Mesendoderm (in vitro differentiated cells): ENCODE measurements around the gene RNU1-4.
"Not testable (repeated sequence)": the region's sequence is repeated elsewhere in the genome, so short reads cannot be mapped to it uniquely, and the experiment has no call there.

Experiments used
- DNase-seq: peaks from one replicate; pipeline ENCODE4 v3.0.0; 2013
- H2AK5ac ChIP-seq: 2 replicates; pipeline ENCODE4 v1.6.1; 2013; ENCODE audit warnings: low read length, inconsistent platforms
- H2BK120ac ChIP-seq: 2 replicates; pipeline ENCODE4 v1.6.1; 2013; ENCODE audit warnings: low read depth, mild to moderate bottlenecking, low read length, moderate library complexity, mixed read lengths
- H2BK15ac ChIP-seq: replicated peaks from 2 replicates; pipeline ENCODE4 v1.6.1; 2013; ENCODE audit warnings: low read depth, mild to moderate bottlenecking, moderate library complexity
- H2BK5ac ChIP-seq: 2 replicates; pipeline ENCODE4 v1.6.1; 2013; ENCODE audit warnings: low read length, inconsistent platforms
- H3K18ac ChIP-seq: 2 replicates; pipeline ENCODE4 v1.6.1; 2013; ENCODE audit warnings: mild to moderate bottlenecking, low read length, mixed read lengths
- H3K23ac ChIP-seq: one replicate; pipeline ENCODE4 v1.6.1; 2013; ENCODE audit warnings: low read length
- H3K27ac ChIP-seq: 2 replicates; pipeline ENCODE4 v1.5.1; 2013; ENCODE audit warnings: low read depth, mild to moderate bottlenecking, inconsistent platforms, low read length, moderate library complexity
- H3K27me3 ChIP-seq: 2 replicates; pipeline ENCODE4 v1.6.1; 2013; ENCODE audit warnings: low read length, control low read depth, mild to moderate bottlenecking, inconsistent platforms; ENCODE audit not compliant: insufficient read depth, poor library complexity
- H3K36me3 ChIP-seq: 2 replicates; pipeline ENCODE4 v1.6.1; 2013; ENCODE audit warnings: low read length, inconsistent platforms; ENCODE audit not compliant: control insufficient read depth, insufficient read depth
- H3K4ac ChIP-seq: one replicate; pipeline ENCODE4 v1.6.1; 2013; ENCODE audit warnings: low read depth, mild to moderate bottlenecking, low read length, moderate library complexity
- H3K4me1 ChIP-seq: 2 replicates; pipeline ENCODE4 v1.6.1; 2013; ENCODE audit warnings: low read depth, low read length, inconsistent platforms; ENCODE audit not compliant: control insufficient read depth
- H3K4me2 ChIP-seq: 2 replicates; pipeline ENCODE4 v1.6.1; 2013; ENCODE audit warnings: low read length
- H3K4me3 ChIP-seq: 2 replicates; pipeline ENCODE4 v1.5.1; 2013; ENCODE audit warnings: mild to moderate bottlenecking, low read length
- H3K56ac ChIP-seq: one replicate; pipeline ENCODE4 v1.6.1; 2013; ENCODE audit warnings: low read length
- H3K79me1 ChIP-seq: 2 replicates; pipeline ENCODE4 v1.6.1; 2013; ENCODE audit warnings: low read length, inconsistent platforms
- H3K79me2 ChIP-seq: 2 replicates; pipeline ENCODE4 v1.6.1; 2013; ENCODE audit warnings: mild to moderate bottlenecking, low read length; ENCODE audit not compliant: control insufficient read depth, insufficient read depth
- H3K9ac ChIP-seq: 2 replicates; pipeline ENCODE4 v1.6.1; 2013; ENCODE audit warnings: low read length, inconsistent platforms
- H4K5ac ChIP-seq: one replicate; pipeline ENCODE4 v1.6.1; 2013; ENCODE audit warnings: low read length
- H4K8ac ChIP-seq: one replicate; pipeline ENCODE4 v1.6.1; 2013; ENCODE audit warnings: low read depth, mild to moderate bottlenecking, control low read depth, low read length, moderate library complexity
- WGBS: extraction: QIAGEN DNeasy Blood & Tissue Kit; methylation state at CpG from one replicate; pipeline ENCODE4 v1.1.7; 2013; ENCODE audit warnings: low lambda C conversion rate, missing lambda C conversion rate; ENCODE audit not compliant: insufficient coverage; ENCODE audit errors: extremely low coverage; 5-methylcytosine and 5-hydroxymethylcytosine counted together

Gene RNU1-4

DNA sequence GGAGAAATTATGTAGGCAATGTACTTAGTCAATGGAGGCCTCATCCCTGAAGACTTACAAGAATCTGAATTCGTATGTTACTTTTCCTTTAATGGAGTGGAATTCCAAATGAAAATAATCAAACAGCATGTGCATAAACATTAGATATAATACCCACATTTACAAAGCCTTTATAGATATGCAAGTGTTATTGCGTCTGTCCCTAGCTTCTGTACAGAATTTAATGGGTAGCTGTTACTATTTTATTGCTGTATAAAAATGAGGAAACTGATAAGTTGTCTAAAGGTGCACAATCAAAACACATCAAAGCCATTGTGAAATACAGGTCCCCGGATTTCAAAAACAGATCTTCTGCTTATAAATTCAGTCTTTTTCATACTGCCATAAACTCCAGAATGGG lies 12.5 kb downstream of the RNU1-4 start:
- not testable (repeated sequence) for H3K27ac ChIP-seq, H3K4me3 ChIP-seq, H3K36me3 ChIP-seq, H3K4ac ChIP-seq, H2BK120ac ChIP-seq, H3K27me3 ChIP-seq, H3K56ac ChIP-seq, H4K5ac ChIP-seq, H3K9ac ChIP-seq, H2BK15ac ChIP-seq, H3K23ac ChIP-seq, H3K79me1 ChIP-seq, H2AK5ac ChIP-seq, H3K18ac ChIP-seq, H2BK5ac ChIP-seq, H3K4me1 ChIP-seq, DNase-seq, H3K4me2 ChIP-seq, H4K8ac ChIP-seq, H3K79me2 ChIP-seq
- WGBS: no CpG with 5 or more reads among the region's 3 CpGs

DNA sequence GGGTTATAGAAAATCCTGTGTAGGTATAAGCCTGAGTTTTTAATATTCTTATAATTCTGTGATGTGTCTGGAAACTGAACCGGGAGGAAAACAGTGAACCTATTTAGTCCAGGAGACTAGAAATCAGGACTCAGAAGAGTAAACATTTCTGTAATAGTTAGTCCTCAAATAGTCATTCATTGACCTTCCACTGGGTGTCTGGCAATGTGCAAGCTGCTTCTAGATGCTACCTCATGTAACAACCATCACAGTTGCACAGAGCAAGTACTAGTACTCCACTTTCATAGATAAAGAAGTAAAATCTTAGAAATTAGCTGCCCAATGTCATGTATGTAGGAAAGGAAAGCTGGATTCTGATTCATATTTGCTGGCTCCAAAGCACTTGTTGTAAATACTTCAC lies 15.1 kb downstream of the RNU1-4 start:
- not testable (repeated sequence) for H2BK120ac ChIP-seq, H3K9ac ChIP-seq, H3K27ac ChIP-seq, H3K4me1 ChIP-seq, H2BK15ac ChIP-seq, H4K5ac ChIP-seq, DNase-seq, H2AK5ac ChIP-seq, H3K36me3 ChIP-seq, H3K56ac ChIP-seq, H3K4ac ChIP-seq, H2BK5ac ChIP-seq, H3K79me2 ChIP-seq, H3K23ac ChIP-seq, H3K4me2 ChIP-seq, H3K4me3 ChIP-seq, H4K8ac ChIP-seq, H3K27me3 ChIP-seq, H3K18ac ChIP-seq, H3K79me1 ChIP-seq
- WGBS: no CpG with 5 or more reads among the region's 1 CpG

DNA sequence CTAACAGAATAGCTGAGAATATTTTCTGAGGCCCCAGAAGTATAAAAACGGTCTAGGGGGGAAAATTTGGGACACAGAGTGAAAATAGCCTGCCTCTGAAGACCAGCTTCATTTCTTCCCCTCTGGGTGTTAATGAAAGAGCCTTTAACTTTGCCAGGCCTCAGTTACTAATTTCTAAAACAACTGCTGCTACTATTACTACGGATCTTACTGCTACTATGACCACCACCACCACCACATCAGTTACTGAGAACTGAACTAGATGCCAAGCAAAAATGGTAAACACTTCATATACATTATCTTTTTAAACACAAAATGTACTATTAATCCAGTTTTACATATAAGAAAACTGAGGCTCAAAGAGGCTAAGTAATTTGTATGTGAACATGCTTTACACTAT lies 15.6 kb downstream of the RNU1-4 start:
- not testable (repeated sequence) for H4K8ac ChIP-seq, H3K27me3 ChIP-seq, H3K23ac ChIP-seq, H2AK5ac ChIP-seq, H3K4ac ChIP-seq, DNase-seq, H2BK5ac ChIP-seq, H3K27ac ChIP-seq, H2BK15ac ChIP-seq, H3K9ac ChIP-seq, H3K56ac ChIP-seq, H2BK120ac ChIP-seq, H3K79me1 ChIP-seq, H3K4me3 ChIP-seq, H3K4me2 ChIP-seq, H3K4me1 ChIP-seq, H3K79me2 ChIP-seq, H3K36me3 ChIP-seq, H4K5ac ChIP-seq, H3K18ac ChIP-seq
- no CpG with 5 or more reads among the region's 2 CpGs for WGBS

DNA sequence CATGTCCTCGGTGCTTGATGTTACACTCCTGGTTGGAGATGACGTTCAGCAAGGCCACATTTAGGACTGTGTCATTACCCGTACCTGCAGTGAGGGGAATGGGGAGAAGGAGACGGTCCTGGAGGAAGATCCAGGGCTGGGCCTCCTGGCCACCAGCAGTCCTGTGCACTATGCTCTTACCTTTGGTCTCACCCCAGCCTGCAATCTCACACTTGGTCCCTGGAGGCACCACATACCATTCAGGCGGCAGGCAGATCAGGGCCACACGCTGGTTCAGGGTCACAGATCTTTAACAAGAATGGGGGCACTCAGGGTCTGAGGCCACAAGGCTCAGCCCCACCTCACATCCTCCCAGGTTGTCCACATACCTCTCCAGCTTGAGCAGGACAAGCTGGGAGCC lies 17.3 kb downstream of the RNU1-4 start:
- H3K23ac ChIP-seq, DNase-seq, H3K79me2 ChIP-seq, H2BK5ac ChIP-seq, H2AK5ac ChIP-seq, H2BK120ac ChIP-seq, H4K8ac ChIP-seq, H2BK15ac ChIP-seq, H3K36me3 ChIP-seq, H3K4me1 ChIP-seq, H3K4me3 ChIP-seq, H3K27me3 ChIP-seq, H3K56ac ChIP-seq, H3K4me2 ChIP-seq, H3K4ac ChIP-seq, H3K27ac ChIP-seq, H4K5ac ChIP-seq, H3K18ac ChIP-seq, H3K79me1 ChIP-seq, H3K9ac ChIP-seq: not testable (repeated sequence)
- WGBS: no CpG with 5 or more reads among the region's 6 CpGs

DNA sequence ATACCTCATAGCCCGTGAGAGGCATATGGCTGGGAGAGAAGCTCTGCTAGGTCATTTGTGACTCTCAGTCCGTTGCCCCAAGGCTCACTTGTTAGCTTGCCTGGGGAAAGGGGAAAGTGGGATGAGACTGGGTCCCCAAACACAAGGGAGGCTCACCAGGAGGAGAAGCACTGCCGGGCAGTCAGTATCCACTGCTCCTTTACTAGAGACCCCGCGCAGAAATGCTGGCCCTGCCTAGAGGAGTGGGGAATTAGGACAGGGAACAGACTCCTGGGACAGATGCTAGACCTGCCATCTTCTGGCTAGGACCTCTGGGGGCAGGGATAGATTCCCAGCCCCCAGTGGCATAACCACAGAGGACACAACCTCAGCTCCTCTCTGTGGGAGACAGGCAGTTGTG lies 17.7 kb downstream of the RNU1-4 start:
- not testable (repeated sequence) for H3K4ac ChIP-seq, H4K8ac ChIP-seq, H3K79me2 ChIP-seq, DNase-seq, H3K36me3 ChIP-seq, H3K27me3 ChIP-seq, H2BK5ac ChIP-seq, H3K56ac ChIP-seq, H3K9ac ChIP-seq, H2BK120ac ChIP-seq, H2BK15ac ChIP-seq, H3K23ac ChIP-seq, H4K5ac ChIP-seq, H2AK5ac ChIP-seq, H3K27ac ChIP-seq, H3K18ac ChIP-seq, H3K79me1 ChIP-seq, H3K4me3 ChIP-seq, H3K4me1 ChIP-seq, H3K4me2 ChIP-seq
- WGBS: no CpG with 5 or more reads among the region's 5 CpGs

DNA sequence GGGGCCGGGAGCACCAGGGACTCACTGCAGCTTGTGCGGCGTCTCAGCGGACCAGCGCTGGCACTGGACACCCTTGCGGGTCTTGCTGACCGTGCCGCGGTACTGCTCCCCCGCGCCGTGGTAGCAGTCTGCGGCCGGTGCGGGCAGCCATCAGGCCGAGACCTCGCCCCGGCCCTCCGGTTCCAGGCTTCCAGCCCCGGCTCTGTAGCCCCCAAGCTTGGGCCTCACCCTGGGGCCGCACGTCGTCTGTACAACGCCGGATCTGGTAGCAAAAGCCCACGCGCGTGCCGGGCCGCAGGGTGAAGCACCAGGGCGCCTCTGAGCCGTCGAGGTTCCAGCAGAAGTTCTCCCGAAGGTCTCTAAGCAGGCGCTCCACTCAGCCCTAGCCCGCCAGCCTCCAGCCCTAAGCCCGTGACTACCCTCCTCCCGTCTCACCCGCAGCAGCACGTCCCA lies 18.8 kb downstream of the RNU1-4 start:
- not testable (repeated sequence) for H3K79me2 ChIP-seq, H3K18ac ChIP-seq, H3K36me3 ChIP-seq, H3K23ac ChIP-seq, H3K9ac ChIP-seq, H3K27me3 ChIP-seq, H2BK15ac ChIP-seq, H4K5ac ChIP-seq, H2BK120ac ChIP-seq, H3K56ac ChIP-seq, H3K4ac ChIP-seq, H2AK5ac ChIP-seq, H3K4me2 ChIP-seq, H3K4me3 ChIP-seq, H2BK5ac ChIP-seq, H3K27ac ChIP-seq, H4K8ac ChIP-seq, DNase-seq, H3K79me1 ChIP-seq, H3K4me1 ChIP-seq
- no CpG with 5 or more reads among the region's 40 CpGs for WGBS
